GM21447 (cell line): ENCODE measurements around the gene WDPCP.
A peak's percentile ranks its signal among the peaks of the same experiment; 100 is the strongest.
"Not testable (repeated sequence)": the region's sequence is repeated elsewhere in the genome, so short reads cannot be mapped to it uniquely, and the experiment has no call there.

Experiments used
- ATAC-seq: cut with Tn5 transposase; IDR thresholded peaks from one replicate; pipeline ENCODE4 v1.9.1; 2021; ENCODE audit not compliant: unreplicated experiment

The WDPCP gene, protein sequence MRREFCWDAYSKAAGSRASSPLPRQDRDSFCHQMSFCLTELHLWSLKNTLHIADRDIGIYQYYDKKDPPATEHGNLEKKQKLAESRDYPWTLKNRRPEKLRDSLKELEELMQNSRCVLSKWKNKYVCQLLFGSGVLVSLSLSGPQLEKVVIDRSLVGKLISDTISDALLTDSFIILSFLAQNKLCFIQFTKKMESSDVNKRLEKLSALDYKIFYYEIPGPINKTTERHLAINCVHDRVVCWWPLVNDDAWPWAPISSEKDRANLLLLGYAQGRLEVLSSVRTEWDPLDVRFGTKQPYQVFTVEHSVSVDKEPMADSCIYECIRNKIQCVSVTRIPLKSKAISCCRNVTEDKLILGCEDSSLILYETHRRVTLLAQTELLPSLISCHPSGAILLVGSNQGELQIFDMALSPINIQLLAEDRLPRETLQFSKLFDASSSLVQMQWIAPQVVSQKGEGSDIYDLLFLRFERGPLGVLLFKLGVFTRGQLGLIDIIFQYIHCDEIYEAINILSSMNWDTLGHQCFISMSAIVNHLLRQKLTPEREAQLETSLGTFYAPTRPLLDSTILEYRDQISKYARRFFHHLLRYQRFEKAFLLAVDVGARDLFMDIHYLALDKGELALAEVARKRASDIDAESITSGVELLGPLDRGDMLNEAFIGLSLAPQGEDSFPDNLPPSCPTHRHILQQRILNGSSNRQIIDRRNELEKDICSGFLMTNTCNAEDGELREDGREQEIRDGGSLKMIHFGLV

DNA sequence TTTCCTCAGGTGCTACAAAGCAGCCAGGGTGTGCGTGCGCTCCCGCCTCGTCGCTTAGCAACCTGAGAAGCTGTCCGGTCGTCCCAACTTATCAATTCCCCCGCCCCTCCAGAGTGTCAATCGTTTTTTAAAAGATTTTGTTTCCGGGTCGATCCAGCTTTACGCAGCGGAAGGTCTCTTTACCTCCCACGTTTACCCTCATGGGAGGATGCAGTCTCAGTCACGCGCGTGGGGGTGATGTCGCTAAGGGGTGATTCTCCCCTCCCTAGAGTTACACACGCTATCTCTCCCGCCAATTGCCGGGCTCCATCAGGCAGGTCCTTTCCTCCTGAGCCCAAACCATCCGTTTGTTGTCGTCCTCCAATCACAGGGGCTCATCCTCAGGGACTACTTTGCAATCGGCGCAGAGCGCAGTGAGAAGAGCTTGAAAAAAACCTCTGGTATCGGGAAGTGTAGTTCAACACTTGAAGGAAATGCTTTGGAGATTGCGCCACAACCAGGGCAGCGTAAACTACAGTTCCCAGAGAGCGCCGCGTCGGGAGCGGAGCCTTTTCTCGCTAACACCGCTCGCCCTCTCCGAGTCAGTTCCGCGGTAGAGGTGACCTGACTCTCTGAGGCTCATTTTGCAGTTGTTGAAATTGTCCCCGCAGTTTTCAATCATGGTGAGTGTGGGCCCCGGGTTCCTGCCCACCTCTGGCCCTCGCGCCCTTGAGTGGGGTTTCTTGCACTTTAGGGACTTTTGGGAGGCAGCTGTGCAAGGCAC, at the start of gene WDPCP, which contains the start of gene MDH1:
TSS of gene WDPCP (minus strand) at position 93 of the 763 bp plus-strand sequence. CDS start 206 bp downstream, outside the sequence.
TSS of gene MDH1 (plus strand) at position 579 of the 763 bp plus-strand sequence. CDS start at position 660, 81 bp downstream.
- peak; percentile 82 for ATAC-seq

DNA sequence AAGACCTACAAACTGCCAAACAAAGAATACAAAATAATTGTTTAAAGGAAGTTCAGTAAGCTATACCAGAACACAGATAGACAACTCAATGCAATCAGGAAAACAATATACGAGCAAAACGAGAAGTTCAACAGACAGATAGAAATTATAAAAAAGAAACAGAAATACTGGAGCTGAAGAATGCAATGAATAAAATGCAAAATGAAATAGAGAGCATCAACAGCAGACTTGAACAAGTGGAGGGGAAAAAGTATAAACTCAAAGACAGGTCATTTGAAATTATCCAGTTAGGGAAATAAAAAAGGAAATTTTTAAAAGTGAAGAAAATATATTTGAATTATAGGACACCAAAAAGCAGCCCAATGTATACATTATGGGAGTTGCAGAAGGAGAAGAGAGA, 44.1 kb upstream of the WDPCP start:
- ATAC-seq, result no peak

DNA sequence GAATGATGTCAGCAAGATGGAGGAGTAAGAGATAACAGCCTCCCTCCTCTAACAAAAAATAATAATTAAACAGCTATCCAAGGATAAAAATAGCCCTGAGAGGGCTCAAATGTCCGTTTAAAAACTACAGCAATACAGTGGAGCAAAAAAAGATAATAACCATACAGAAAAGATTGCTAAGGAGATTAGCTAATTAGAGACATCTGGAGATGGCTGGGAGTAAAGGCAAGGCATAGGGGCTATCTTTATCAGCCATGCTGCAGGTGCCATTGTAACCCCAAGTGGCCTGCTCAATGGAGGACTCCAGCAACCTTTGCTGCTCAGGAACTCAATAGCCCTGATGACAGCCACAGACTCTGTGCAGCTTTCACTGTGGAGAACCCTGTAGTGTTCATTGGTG, 43.2 kb upstream of the WDPCP start:
- no peak for ATAC-seq

DNA sequence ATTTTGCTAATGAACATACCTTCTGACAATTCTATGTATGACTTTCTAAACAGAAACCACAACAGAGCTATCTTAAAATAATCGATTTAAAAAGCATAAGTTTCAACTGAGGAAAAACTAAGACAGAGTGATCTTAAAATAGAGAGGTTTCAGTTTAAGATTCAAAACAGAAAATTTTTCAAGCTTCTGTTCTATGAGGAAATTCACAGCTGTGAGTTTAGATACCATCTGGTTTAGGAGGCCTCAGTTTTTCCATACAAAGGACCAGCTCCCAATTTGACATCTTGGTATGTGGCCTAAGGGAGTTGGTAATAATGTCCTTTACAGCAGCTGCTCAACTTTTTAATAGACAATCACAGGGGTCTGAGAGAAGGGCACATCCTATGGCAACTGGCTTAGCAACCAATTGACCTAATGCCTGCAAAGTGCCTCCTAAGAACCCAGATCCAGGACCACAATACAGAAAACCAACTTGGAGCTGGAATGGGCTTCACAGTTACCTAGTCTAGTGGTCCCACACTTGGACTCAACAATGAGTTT, 40.2 kb upstream of the WDPCP start:
- no peak for ATAC-seq

DNA sequence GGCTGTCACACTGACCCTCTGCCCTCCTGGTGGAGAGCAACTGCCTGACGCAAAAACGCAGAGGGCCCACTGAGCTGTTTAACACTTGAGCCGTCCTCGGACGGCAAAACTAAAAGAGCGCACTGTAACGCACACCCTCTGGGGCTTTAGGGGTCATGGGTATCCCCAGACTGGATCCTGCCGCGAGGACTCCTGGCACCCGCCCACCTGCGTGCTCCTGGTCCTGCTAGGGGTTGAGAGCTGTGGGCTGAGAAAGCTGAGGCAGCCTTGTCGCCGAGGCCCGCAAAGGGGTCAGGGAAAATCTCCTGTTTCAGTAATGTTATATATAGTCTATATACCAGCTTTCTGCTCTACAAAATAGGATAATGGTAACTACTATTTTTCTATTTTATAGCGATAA, 39.6 kb upstream of the WDPCP start:
- ATAC-seq, result no peak

DNA sequence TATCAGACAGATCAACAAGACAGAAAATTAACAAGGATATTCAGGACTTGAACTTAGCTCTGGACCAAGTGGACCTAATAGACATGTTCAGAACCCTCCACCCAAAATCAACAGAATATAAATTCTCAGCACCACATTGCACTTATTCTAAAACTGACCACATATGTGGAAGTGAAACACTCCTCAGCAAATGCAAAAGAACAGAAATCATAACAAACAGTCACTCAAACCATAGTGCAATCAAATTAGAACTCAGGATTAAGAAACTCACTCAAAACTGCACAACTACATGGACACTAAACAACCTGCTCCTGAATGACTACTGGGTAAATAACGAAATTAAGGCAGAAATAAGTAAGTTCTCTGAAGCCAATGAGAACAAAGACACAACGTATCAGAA, 35.5 kb upstream of the WDPCP start:
- ATAC-seq, result not testable (repeated sequence)

DNA sequence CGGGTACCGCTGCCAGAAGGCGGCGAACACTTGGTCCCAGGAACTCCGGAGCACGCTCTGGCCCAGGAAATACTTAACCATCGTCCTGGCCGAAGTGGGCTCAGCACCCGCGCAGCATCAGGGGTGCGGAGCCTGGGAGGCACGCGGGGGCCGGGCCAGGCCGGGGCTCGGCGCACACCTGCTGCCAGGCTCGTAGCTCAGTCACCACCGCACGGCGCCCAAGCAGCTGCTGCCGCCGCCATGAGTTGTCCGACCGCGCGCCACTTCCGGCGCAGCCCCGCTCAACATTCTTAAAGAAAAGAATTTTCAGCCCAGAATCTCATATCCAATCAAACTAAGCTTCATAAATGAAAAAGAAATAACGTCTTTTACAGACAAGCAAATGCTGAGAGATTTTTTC, 34.5 kb upstream of the WDPCP start:
- ATAC-seq, result no peak

DNA sequence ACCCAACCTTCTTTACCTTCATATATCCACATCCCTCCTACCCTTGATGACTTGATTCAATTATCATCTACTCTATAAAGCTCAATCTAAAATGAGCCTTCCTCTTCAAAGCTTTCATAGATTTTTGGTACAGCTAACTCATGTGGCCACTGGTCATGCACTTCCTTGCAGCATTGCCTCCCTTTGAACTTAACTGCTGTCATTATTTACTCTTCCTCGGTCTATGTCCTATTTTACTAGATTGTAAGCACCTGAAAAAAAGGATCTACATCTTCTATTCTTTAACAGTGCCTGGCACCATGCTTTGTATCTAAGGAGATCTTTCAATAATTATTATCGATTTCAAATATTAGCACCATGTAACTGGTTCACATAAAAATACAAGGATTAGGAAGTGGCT, 31.1 kb upstream of the WDPCP start:
- ATAC-seq, result no peak

DNA sequence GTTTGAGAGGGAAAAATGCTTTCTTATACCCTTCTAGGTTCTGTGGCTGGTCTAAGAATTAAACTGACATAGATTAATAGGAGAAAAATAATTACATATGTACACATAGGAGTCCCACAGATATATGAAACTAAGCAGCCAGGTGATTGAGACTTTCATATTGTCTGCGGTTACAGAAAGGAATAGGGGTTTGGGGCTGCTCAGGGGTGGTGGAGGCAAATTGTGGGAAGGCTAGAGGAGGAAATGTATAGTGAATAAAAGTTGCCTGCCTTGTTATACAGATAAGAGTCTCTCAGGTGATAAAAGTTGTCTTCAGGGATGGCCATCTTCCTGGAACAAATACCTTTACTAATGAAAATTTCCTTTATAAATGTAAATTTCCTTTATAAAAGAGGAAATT, 29.1 kb upstream of the WDPCP start:
- no peak for ATAC-seq

DNA sequence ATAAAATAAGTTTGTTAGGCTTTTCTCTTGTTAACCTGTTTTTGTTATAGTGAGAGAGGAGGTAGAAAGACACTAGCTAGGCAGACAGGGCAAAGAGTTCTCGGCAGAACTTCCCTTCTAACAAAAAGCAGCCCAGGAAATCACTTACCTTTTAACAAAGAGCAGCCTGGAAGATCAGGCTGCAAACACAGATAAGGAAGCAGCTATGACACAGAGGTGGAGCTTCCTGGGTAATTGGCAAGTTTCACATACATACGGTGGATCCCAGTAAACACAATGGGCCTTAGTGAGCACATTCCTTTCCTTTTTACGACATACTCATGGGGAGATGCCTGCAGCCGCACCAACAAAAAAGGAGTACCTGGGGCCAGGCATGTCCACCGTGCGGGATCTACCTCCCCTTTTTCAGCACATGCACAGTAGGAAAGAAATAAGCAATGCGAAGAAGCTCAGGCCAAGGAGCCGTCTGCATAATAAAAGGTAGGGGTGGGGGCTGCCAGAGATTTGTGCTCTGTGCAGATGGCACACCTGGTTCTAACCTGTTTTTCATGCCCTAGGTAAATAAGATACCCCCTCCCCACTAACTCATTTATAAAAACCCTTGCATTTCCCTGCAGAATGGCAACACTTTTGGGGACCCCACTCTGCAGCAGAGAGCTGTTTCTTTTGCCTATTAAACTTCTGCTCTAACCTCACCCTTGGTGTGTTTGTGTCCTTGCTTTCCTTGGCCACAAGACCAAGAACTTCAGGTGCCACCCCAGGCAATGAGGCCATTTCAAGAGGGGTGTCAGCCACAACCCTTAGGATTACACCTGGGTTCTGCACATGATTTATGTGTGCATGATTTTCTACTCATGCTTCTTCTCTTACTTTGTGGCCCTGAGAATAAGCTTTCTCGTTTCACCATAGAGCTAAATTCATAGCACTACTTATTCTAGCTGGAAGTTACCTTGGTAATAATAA, 27.0 kb upstream of the WDPCP start:
- ATAC-seq, result no peak

DNA sequence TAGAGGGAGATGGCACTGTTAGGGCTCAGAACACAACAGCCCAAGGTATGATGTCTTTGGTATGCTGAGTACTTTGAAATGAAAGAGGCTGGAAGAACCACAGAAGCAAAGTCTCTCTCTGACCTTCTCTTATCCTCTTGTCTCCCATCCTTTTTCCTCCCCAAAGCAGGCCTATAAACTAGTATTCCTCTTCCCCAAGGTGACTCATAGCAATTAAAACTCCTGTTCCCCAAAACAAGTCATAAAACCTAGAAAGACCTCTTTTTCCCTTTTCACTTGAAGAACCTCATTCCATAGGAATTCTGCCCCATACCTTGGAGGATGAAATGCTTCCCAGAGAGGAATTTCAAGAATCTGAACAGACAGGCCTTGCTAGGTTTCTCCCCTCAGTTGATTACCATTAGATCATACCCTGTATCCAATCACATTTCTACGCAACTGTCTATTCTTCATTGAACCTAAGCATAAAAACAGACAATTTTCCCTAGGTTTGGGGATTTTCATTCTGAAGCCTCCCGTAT, 26.2 kb upstream of the WDPCP start:
- no peak for ATAC-seq

DNA sequence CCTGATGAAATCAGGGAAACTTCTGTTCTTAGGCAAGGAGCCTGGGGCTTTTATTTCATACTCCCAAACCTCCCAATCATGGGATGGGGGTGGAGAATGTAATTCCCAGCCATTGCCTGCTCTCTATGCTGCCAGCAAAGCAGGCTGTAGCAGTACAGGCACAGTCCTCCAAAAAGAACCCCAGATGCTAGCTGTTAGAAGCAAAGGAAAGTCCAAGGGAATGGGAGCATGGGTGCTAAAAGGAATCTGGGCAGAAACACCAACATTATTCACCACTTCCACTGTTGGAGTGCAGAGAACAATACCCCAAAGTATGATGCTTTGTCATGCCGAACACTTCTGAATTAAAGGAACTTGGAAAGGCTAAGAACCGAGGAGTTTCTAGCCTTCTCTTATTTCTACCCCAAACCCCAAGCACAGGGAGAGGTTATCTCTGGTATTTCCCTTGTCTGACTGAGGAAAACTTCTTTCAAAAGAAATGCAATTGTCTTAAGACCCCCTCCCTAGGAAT, 25.2 kb upstream of the WDPCP start:
- ATAC-seq, result no peak

DNA sequence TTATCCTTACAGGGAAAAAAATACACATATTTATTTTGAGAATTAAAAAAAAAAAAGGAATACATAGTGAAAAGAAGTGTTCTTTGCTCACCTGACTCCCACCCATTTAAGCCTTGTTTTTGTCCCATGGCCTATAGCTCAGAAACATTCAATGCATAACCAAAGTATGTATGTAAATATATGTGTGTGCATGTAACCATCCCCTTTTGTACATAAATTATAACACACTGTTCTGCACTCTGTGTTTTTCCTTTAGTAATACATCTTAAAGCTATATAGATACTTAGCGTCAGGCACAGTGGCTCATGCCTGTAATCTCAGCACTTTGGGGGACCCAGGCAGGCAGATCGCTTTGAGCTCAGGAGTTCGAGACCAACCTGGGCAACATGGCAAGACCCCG, 22.2 kb upstream of the WDPCP start:
- ATAC-seq, result no peak

DNA sequence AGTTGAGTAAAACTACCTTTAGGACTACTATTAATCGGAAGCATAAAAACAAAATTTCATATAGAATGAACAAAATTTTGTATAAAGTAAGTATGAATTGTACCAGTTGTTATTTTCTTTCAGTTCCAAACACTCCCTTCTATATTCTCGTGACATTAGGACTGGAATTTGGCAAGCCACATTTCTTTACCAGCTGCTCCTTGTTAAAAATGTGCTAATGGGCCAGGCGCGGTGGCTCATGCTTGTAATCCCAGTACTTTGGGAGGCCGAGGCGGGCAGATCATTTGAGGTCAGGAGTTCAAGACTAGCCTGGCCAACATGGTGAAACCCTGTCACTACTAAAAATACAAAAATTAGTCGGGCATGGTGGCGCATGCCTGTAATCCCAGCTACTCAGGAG, 20.6 kb upstream of the WDPCP start:
- not testable (repeated sequence) for ATAC-seq

DNA sequence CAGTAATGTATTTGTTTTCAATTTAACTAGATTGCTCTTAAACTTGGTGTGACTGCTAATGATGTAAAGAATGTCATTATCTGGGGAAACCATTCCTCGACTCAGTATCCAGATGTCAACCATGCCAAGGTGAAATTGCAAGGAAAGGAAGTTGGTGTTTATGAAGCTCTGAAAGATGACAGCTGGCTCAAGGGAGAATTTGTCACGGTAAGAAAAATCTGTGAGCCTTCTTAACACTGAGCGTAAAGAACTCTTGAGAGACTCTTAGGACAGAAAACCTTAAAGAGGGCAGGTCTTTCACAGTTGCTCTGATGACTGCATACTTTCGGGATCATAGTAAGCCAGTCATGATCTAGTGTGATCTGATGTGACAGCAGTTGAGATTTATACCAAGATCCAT, 16.4 kb upstream of the WDPCP start:
- no peak for ATAC-seq

DNA sequence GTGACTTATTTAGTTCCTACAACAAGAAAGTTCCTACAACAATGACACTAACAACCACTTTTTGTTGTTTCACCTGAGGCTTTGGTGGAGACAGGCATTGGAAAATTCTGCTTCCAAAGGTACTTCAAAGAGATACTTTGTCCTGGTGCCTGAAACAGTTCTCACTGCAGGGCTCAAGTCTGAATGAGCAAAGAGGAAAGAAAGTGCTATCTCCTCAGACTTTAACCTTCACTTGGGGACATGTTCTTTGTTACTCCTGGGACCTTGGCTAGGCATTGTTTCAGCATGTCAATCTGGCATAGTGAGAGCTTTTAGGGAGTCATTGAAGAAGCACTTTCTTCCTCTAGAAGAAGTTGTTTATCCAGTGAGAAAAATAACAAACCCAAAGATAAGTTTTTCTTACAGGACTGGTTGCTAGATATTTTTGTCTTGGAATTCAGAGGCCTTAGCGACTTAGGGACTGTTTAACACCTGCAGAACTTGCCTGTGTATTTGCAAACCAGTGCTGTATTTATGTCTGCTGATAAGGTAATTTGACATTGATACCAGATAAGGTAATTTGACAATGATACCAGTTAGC, 12.7 kb upstream of the WDPCP start:
- no peak for ATAC-seq

DNA sequence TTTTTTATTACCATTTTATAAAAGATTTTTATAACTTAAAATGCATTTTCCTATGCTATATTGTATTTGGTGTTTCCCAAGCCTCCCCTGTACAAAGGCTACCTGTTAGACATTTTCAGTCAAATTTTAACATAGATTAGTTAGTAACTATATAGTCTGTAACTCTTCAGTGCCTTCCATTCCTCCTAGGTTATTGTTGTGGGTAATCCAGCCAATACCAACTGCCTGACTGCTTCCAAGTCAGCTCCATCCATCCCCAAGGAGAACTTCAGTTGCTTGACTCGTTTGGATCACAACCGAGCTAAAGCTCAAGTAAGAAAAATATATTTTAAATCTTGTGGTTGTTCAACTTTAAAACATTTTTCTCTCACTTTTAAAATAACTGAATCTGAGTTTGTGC, 10.7 kb upstream of the WDPCP start:
- no peak for ATAC-seq

DNA sequence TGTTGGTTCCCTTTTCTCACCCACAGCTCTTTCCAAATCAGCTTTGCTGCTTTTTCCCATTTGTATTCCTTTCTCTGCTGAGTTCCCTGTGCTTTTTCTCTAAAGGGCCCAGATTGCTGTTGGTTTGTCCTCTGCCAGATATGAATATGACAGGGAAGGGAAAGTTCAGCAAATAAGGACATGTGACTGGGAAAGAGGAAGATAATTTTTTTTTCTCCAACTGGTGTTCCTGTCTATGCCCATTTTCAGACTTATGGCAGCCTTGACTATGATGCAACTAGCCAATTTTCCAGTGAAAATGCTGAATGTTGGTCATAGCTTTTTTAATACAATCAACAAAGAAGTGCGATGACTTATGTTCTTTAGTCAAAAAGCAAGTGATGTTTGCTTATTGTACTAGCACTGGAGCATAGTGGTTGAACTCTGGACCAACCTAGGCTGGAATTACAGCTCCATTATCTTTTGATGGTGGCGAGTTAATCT, 8.2 kb upstream of the WDPCP start:
- no peak for ATAC-seq

DNA sequence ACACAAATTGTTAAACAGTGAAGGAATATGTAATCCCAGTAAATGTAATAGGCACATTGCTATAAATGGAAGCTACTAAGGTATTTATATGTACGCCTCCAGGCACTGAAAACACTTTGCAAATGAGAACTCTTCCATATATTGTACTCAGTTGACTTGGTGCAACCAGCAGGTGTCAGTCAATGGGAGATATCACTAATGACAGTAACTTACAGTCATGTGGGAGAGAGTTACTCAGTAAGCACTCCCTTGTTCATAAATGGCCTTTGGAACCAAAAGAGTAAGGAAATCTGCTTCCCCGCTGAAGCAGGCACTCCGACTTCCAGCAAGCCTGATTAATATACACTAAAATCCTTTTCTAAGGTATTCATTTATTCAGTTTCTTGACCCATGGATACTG, 6.4 kb upstream of the WDPCP start:
- ATAC-seq, result no peak
